Heart left ventricle (tissue), 16 donors: ENCODE results near the gene FMR1. TPM values are rescaled to one million over a fixed set of nuclear protein-coding genes. Genes with fewer than 3 reads are reported as not detected.

Source experiments
- ATAC-seq, 4 donors: fragments of 200-7000 bp; cut with Tn5 transposase; one replicate each; pipeline ENCODE4 v1.9.1; 2020 to 2022; ENCODE audit warnings: moderate library complexity in 4 of 4, mild to moderate bottlenecking in 3 of 4, moderate number of reproducible peaks in 1 of 4
- DNase-seq, 5 donors: peaks; one replicate each; pipeline ENCODE4 v3.0.0-alpha.2; 2020
- H3K27ac ChIP-seq, 12 donors: fragments of 200-600 bp; sonication (generic) in 4 of 12; one replicate each; pipeline versions ENCODE4 v1.5.0 to v1.8.0; 2016 to 2022; ENCODE audit warnings: mild to moderate bottlenecking in 2 of 12
- H3K27me3 ChIP-seq, 9 donors: fragments of 200-600 bp; sonication (generic) in 2 of 9; one replicate each; pipeline versions ENCODE4 v1.5.1 to v1.8.0; 2016 to 2022; ENCODE audit warnings: mild to moderate bottlenecking in 3 of 9
- H3K36me3 ChIP-seq, 9 donors: fragments of 200-600 bp; sonication (generic) in 2 of 9; one replicate each; pipeline versions ENCODE4 v1.5.0 to v1.8.0; 2018 to 2022; ENCODE audit warnings: mild to moderate bottlenecking in 2 of 9
- H3K4me1 ChIP-seq, 12 donors: fragments of 200-600 bp; sonication (generic) in 4 of 12; one replicate each; pipeline versions ENCODE4 v1.5.0 to v1.8.0; 2016 to 2022; ENCODE audit warnings: mild to moderate bottlenecking in 3 of 12
- H3K4me3 ChIP-seq, 12 donors: fragments of 200-600 bp; sonication (generic) in 4 of 12; one replicate each; pipeline versions ENCODE4 v1.5.0 to v1.8.0; 2017 to 2022; ENCODE audit warnings: mild to moderate bottlenecking in 9 of 12, moderate library complexity in 4 of 12
- H3K9me3 ChIP-seq, 12 donors: fragments of 200-600 bp; sonication (generic) in 4 of 12; one replicate each; pipeline versions ENCODE4 v1.5.0 to v1.8.0; 2016 to 2022; ENCODE audit warnings: mild to moderate bottlenecking in 1 of 12
- POLR2A ChIP-seq, 2 donors: fragments of 450-650 bp; IDR thresholded peaks; one replicate each; pipeline ENCODE4 v1.6.1; 2017; ENCODE audit warnings: antibody characterized with exemption in 2 of 2, mild to moderate bottlenecking in 2 of 2, moderate library complexity in 2 of 2
- WGBS, 4 donors: extraction: QIAGEN DNeasy Blood & Tissue Kit in 2 of 4; methylation state at CpG; one replicate each; pipeline versions ENCODE4 v1.1.5 to v1.1.7; 2013 to 2018; 5-methylcytosine and 5-hydroxymethylcytosine counted together
- intact Hi-C, 10 donors: fragments of 100-400 bp; cut with DNase I; formaldehyde crosslinking; loops; one replicate each; pipeline versions ENCODE4 v1.11.1 to v1.14.2; 2022
- polyA plus RNA-seq, 2 donors: library from polyadenylated mRNA; stranded (reverse); fragments of 200-250 nt; gene quantifications; one replicate each; pipeline ENCODE4 v1.2.3, GENCODE V29; 2013
- total RNA-seq, 9 donors: library from RNA; depleted of rRNA in 2 of 9; stranded (reverse); fragments of >200 nt in 2 of 9; fragmentation: NEBNext Ultra II Directional in 3 of 9; extraction: Animal tissue kit (Norgen Biotek cat#: 25700) in 3 of 9; gene quantifications; one replicate each; pipeline versions ENCODE4 v1.1.0 to v1.2.4, GENCODE V29; 2016 to 2023
- TF ChIP-seq, protein P1 (sequence below), 12 donors: fragments of 200-600 bp; sonication (generic) in 4 of 12; IDR thresholded peaks; one replicate each; pipeline versions ENCODE4 v1.5.0 to v1.8.0; 2018 to 2022; ENCODE audit warnings: antibody characterized with exemption in 12 of 12, mild to moderate bottlenecking in 5 of 12
- donor health status: ischemic (EF 13 %, LVEDD 7.1; RV severe dilation, severe dysfunction).
- donor health status: healthy with polysubstance abuse.
- donor health status: DM: no; HTN: yes; CAD: no.
- donor health status: DM: no; HTN: no; CAD: no.
- donor health status: ischemic (EF 25% LVEDD 6.9; RV normal size, moderate dysfunction).
- donor health status: ischemic (EF 25% LVEDD 5.7; RV mildly dilated, moderate dysfunction).
- donor health status: healthy.
- donor health status: DM: yes; HTN: yes; CAD: no.
- donor health status: ischemic (EF 35%, LVEDD 5.7; RV mildly dilated, moderate dysfunction).
- donor health status: nonischemic (EF 11% LVEDD 7.7; RV severe dilation, severe dysfunction).
- donor health status: DM: yes; HTN: yes; CAD: no.
- donor health status: PGD.
- donor health status: ischemic (EF 29% LVEDD 5.4; RV normal size, mild dysfunction).
- donor health status: nonischemic (EF 23%, LVEDD 6.1; RV moderate dilation, normal function).

The FMR1 gene
- total and polyA plus RNA-seq, 11 donors, result 14.4 to 35.7 (median 22.4) TPM

GRCh38 chrX:147893741-147894140 lies 18.0 kb upstream of the FMR1 start:
- no peak for ATAC-seq

GRCh38 chrX:147894366-147894963 lies 17.3 kb upstream of the FMR1 start:
- TF ChIP-seq, protein P1, sequence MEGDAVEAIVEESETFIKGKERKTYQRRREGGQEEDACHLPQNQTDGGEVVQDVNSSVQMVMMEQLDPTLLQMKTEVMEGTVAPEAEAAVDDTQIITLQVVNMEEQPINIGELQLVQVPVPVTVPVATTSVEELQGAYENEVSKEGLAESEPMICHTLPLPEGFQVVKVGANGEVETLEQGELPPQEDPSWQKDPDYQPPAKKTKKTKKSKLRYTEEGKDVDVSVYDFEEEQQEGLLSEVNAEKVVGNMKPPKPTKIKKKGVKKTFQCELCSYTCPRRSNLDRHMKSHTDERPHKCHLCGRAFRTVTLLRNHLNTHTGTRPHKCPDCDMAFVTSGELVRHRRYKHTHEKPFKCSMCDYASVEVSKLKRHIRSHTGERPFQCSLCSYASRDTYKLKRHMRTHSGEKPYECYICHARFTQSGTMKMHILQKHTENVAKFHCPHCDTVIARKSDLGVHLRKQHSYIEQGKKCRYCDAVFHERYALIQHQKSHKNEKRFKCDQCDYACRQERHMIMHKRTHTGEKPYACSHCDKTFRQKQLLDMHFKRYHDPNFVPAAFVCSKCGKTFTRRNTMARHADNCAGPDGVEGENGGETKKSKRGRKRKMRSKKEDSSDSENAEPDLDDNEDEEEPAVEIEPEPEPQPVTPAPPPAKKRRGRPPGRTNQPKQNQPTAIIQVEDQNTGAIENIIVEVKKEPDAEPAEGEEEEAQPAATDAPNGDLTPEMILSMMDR (IDR thresholded peaks at IDR 0.05), result no peak
- TF ChIP-seq POLR2A (IDR thresholded peaks at IDR 0.05), result no peak
- Histone ChIP-seq H3K27me3 (no peaks in the 10 kb centered on the region), H3K4me1 (no peaks in the 10 kb centered on the region), H3K36me3 (no peaks in the 10 kb centered on the region), H3K4me3 (no peak overlapping the region), H3K9me3 (no peaks in the 10 kb centered on the region), H3K27ac (no peak overlapping the region)
- 54 to 65% (median 61%) methylated on average over 4 of the region's 4 CpGs for WGBS, 4 donors
- no peak for ATAC-seq
- DNase-seq, result no peak
- intact Hi-C loops, result no loop called here

More at GRCh38 chrX:147893741-147894140, 18.0 kb upstream of the FMR1 start:
- intact Hi-C loops, result no loop called here
- no peak for DNase-seq
- Histone ChIP-seq H3K4me3 (no peak overlapping the region), H3K9me3 (no peaks in the 10 kb centered on the region), H3K4me1 (no peaks in the 10 kb centered on the region), H3K27ac (no peak overlapping the region), H3K36me3 (no peaks in the 10 kb centered on the region), H3K27me3 (no peaks in the 10 kb centered on the region)
- TF ChIP-seq, protein P1 (IDR thresholded peaks at IDR 0.05), result no peak
- no peak for TF ChIP-seq POLR2A (IDR thresholded peaks at IDR 0.05)

DNA sequence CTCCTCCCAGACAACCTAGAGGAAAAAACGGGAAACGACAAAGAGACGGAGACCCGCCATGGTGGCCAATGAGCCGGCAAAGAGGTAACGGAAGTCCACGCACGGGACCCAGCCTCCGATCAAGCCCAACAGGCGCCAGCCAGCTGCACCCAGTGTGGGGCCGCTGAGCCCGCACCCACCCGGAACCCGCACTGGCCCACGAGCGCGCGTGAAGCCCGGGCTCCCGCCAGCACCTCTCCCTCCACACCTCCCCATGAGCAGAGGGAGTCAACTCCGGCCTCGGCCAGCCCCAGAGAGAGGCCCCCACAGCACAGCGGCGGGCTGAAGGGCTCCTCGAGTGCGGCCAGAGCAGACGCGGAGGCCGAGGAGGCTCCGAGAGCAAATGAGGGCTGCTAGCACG lies 14.6 kb upstream of the FMR1 start:
- no peak overlapping the region for H3K4me3 ChIP-seq
- no peak for ATAC-seq
- no peak for DNase-seq
- H3K9me3 ChIP-seq, result no peaks in the 10 kb centered on the region
- WGBS, 4 donors, result 92 to 97% (median 96%) methylated on average over 28 to 31 of the region's 31 CpGs
- no peak for TF ChIP-seq POLR2A (IDR thresholded peaks at IDR 0.05)
- TF ChIP-seq, protein P1 (IDR thresholded peaks at IDR 0.05), result no peak
- H3K27ac ChIP-seq, result no peak overlapping the region
- intact Hi-C loops, result no loop called here
- H3K4me1 ChIP-seq, result no peaks in the 10 kb centered on the region
- H3K27me3 ChIP-seq, result no peaks in the 10 kb centered on the region
- no peaks in the 10 kb centered on the region for H3K36me3 ChIP-seq

DNA sequence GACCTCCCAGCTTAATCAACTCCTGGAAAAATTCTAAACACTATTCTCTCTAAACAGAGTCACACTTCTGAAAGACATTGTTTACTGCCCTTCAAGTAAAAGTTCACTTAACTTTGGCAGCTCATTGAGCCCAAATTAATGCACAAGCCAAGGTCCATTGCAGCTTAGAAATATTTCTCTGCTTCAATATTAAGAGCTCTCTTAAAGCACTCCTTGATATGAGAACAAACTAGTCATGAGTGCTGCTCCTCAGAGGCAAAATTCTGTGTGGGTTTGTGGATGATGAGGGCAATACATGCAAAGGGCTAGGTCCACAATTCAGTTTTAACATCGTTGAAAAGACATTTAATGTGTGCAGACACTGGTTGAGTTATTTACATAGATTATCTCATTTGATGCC lies 12.8 kb upstream of the FMR1 start:
- Histone ChIP-seq H3K4me3 (no peak overlapping the region), H3K9me3 (no peaks in the 10 kb centered on the region), H3K4me1 (no peaks in the 10 kb centered on the region), H3K36me3 (no peaks in the 10 kb centered on the region), H3K27ac (no peak overlapping the region), H3K27me3 (no peaks in the 10 kb centered on the region)
- DNase-seq (no peak), ATAC-seq (no peak)
- 50 to 94% (median 73%) methylated on average over 1 of the region's 1 CpG for WGBS, 4 donors
- TF ChIP-seq POLR2A (IDR thresholded peaks at IDR 0.05), result no peak
- TF ChIP-seq, protein P1 (IDR thresholded peaks at IDR 0.05), result no peak
- intact Hi-C loops, result no loop called here
